Ishikawa (cell line): Measurements from ENCODE around the gene THSD7A.

ENCODE experiments used
- EP300 ChIP-seq: IDR thresholded peaks from 2 replicates; pipeline ENCODE4 v1.6.1; 2012; ENCODE audit warnings: borderline replicate concordance
- FOXM1 ChIP-seq: IDR thresholded peaks from 2 replicates; pipeline ENCODE4 v1.6.1; 2012; ENCODE audit warnings: low read depth, borderline replicate concordance
- RAD21 ChIP-seq: IDR thresholded peaks from 2 replicates; pipeline ENCODE4 v1.6.1; 2012; ENCODE audit warnings: low read depth
- REST ChIP-seq: IDR thresholded peaks from 2 replicates; pipeline ENCODE4 v1.6.1; 2012; ENCODE audit warnings: low read depth, mild to moderate bottlenecking
- TAF1 ChIP-seq: IDR thresholded peaks from 2 replicates; pipeline ENCODE4 v1.6.1; 2012; ENCODE audit warnings: low read depth, mild to moderate bottlenecking
- TCF12 ChIP-seq: IDR thresholded peaks from 2 replicates; pipeline ENCODE4 v1.6.1; 2012; ENCODE audit warnings: low read depth
- TEAD4 ChIP-seq: IDR thresholded peaks from 2 replicates; pipeline ENCODE4 v1.6.1; 2012
- ZBTB7A ChIP-seq: IDR thresholded peaks from 2 replicates; pipeline ENCODE4 v1.6.1; 2012; ENCODE audit warnings: low read depth
- TF ChIP-seq, protein P1 (sequence below): IDR thresholded peaks from 2 replicates; pipeline ENCODE4 v1.6.1; 2012

GRCh38 chr7:11584406-11585031 is 247.5 kb downstream of the THSD7A start:
- no peak for TF ChIP-seq EP300
- TF ChIP-seq TCF12, result no peak
- TF ChIP-seq RAD21, result no peak
- no peak for TF ChIP-seq TEAD4
- TF ChIP-seq, protein P1, sequence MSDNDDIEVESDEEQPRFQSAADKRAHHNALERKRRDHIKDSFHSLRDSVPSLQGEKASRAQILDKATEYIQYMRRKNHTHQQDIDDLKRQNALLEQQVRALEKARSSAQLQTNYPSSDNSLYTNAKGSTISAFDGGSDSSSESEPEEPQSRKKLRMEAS, result no peak
- TF ChIP-seq REST, result no peak
- TF ChIP-seq ZBTB7A, result no peak
- TF ChIP-seq TAF1, result no peak
- no peak for TF ChIP-seq FOXM1
